Measurements from ENCODE around the gene CXCL9.

DNA sequence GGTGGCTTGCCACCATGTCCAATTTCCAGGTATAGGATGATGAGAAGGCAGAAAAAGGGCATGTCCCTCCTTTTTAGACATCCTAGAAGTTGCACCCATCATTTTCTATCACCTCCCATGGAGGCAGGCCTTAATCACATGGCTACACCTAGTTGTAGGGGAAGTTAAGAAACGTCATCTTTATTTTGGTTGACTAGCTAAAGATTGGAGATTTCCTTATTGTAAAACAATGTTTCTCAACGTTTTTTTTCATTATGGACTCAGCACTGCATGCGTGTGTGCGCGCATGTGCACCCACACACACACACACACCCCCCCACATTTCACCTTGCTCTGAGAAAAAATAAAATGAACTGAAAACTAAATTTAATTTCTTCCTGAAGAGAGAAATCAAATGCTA, 2.0 kb upstream of the CXCL9 start:
- TF ChIP-seq EZH2 (IDR thresholded peaks at IDR 0.05; ENCODE audit: low read length, unreplicated experiment) (no peak), EZH2phosphoT487 (IDR thresholded peaks at IDR 0.05; ENCODE audit: borderline replicate concordance, low read length) (no peak)
